A549 (cell line): Measurements from ENCODE around the gene RBPJ.

Source experiments
- CBX2 ChIP-seq: fragments of 200-600 bp; sonication (generic); IDR thresholded peaks from 2 replicates; pipeline ENCODE4 v1.6.1; 2016; ENCODE audit warnings: low read depth, mild to moderate bottlenecking, borderline replicate concordance
- EP300 ChIP-seq, 2 experiments: fragments of >200 bp; sonication (Bioruptor Twin); formaldehyde crosslinking; IDR thresholded peaks; 2 replicates in 1 of 2; 3 replicates in 1 of 2; pipeline ENCODE4 v1.6.1; 2016 to 2017
- KDM1A ChIP-seq: fragments of 200-600 bp; sonication (generic); IDR thresholded peaks from 2 replicates; pipeline ENCODE4 v1.6.1; 2016; ENCODE audit warnings: low read depth, mild to moderate bottlenecking
- KDM5A ChIP-seq: fragments of 200-600 bp; sonication (generic); IDR thresholded peaks from 2 replicates; pipeline ENCODE4 v1.6.1; 2016; ENCODE audit warnings: antibody characterized with exemption, mild to moderate bottlenecking
- RNF2 ChIP-seq: fragments of 200-600 bp; sonication (generic); IDR thresholded peaks from 2 replicates; pipeline ENCODE4 v1.6.1; 2016; ENCODE audit warnings: low read depth, mild to moderate bottlenecking, antibody characterized with exemption, moderate library complexity, borderline replicate concordance
- ZFP36 ChIP-seq: fragments of 450-650 bp; IDR thresholded peaks from 2 replicates; pipeline ENCODE4 v1.6.1; 2014; ENCODE audit warnings: borderline replicate concordance; ENCODE audit not compliant: partially characterized antibody
- TF ChIP-seq, protein P1 (sequence below): fragments of >200 bp; sonication (Bioruptor Twin); formaldehyde crosslinking; IDR thresholded peaks from 3 replicates; pipeline ENCODE4 v1.5.1; 2016
- TF ChIP-seq, protein P2 (sequence below): IDR thresholded peaks from 2 replicates; pipeline ENCODE4 v1.6.1; 2012

DNA sequence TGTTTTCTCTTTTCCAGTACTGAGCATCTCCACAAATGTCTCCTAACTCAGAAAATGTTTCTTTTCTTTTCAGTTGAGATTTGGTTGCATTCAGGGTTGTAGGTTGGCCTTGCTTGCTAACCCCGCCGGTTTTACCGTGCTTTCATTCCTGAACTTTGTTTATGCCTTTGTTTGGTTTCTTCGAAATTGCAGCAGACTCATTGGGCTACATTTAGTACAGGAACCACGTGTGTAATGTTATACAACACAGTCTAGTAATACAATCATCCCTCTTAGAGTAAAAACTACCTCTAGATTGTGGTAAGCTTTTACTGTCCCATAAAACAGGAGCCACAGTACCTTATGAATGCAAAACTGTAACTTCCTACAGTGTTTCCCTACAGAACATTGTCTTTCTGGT lies 111.6 kb downstream of the RBPJ start:
- TF ChIP-seq, protein P1, sequence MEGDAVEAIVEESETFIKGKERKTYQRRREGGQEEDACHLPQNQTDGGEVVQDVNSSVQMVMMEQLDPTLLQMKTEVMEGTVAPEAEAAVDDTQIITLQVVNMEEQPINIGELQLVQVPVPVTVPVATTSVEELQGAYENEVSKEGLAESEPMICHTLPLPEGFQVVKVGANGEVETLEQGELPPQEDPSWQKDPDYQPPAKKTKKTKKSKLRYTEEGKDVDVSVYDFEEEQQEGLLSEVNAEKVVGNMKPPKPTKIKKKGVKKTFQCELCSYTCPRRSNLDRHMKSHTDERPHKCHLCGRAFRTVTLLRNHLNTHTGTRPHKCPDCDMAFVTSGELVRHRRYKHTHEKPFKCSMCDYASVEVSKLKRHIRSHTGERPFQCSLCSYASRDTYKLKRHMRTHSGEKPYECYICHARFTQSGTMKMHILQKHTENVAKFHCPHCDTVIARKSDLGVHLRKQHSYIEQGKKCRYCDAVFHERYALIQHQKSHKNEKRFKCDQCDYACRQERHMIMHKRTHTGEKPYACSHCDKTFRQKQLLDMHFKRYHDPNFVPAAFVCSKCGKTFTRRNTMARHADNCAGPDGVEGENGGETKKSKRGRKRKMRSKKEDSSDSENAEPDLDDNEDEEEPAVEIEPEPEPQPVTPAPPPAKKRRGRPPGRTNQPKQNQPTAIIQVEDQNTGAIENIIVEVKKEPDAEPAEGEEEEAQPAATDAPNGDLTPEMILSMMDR: no peak
- TF ChIP-seq, protein P2, sequence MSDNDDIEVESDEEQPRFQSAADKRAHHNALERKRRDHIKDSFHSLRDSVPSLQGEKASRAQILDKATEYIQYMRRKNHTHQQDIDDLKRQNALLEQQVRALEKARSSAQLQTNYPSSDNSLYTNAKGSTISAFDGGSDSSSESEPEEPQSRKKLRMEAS: no peak
- no peak for TF ChIP-seq RNF2
- TF ChIP-seq ZFP36: no peak
- TF ChIP-seq KDM1A: no peak
- no peak for TF ChIP-seq EP300 (IDR thresholded peaks at IDR 0.05)
- TF ChIP-seq KDM5A: no peak
- TF ChIP-seq CBX2: no peak
